Measurements from ENCODE around the gene STXBP5.

STXBP5 gene

GRCh38 chr6:147282566-147282959 is 78.3 kb downstream of the STXBP5 start:
- Histone ChIP-seq H3K36me3 (ENCODE audit: control insufficient read depth, low read length) (peaks cover 5% of the 10 kb centered on the region), H3F3A (ENCODE audit: control insufficient read depth, insufficient read depth) (no peaks in the 10 kb centered on the region), H3K79me2 (ENCODE audit: control insufficient read depth, low read length) (no peaks in the 10 kb centered on the region)

DNA sequence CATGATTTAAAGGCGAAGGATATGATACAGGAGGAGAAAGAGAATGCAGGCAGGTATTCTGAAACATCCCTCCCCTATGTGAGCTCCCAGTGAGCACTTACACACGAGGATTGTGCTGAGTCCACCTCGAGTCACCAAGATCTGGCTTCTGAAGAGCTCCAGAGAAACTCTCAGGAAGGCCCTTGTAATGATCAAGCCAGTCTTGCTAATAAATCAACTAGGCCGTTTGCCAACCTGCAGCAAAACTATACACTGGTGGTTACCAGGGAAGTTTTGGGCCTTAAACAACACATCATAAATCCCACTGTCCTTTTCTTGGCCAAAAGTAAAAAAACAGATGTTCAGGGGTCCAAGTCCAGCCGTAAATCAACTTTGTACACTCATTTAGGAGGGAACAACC is 79.2 kb downstream of the STXBP5 start:
- Histone ChIP-seq H3K4me1 (ENCODE audit: control insufficient read depth, low read length) (no peaks in the 10 kb centered on the region), H3K27me3 (ENCODE audit: control insufficient read depth, low read length) (no peaks in the 10 kb centered on the region), H3K9me3 (ENCODE audit: control insufficient read depth, insufficient read depth, low read length) (no peaks in the 10 kb centered on the region), H3K36me3 (ENCODE audit: control insufficient read depth, low read length) (peaks cover 2% of the 10 kb centered on the region), H3K27ac (ENCODE audit: low read depth, low read length) (no peak overlapping the region), H4K20me1 (ENCODE audit: control insufficient read depth, insufficient read depth, low read depth, low read length) (no peaks in the 10 kb centered on the region), H3K9me2 (replicated peaks; ENCODE audit: control insufficient read depth, low read length) (no peaks in the 10 kb centered on the region), H3K79me2 (ENCODE audit: control insufficient read depth, low read length) (no peaks in the 10 kb centered on the region), H3F3A (ENCODE audit: control insufficient read depth, insufficient read depth) (no peaks in the 10 kb centered on the region), H3K4me2 (ENCODE audit: low read length) (no peak overlapping the region), H3K4me3 (ENCODE audit: low read length) (no peak overlapping the region)
- TF ChIP-seq, protein P1, sequence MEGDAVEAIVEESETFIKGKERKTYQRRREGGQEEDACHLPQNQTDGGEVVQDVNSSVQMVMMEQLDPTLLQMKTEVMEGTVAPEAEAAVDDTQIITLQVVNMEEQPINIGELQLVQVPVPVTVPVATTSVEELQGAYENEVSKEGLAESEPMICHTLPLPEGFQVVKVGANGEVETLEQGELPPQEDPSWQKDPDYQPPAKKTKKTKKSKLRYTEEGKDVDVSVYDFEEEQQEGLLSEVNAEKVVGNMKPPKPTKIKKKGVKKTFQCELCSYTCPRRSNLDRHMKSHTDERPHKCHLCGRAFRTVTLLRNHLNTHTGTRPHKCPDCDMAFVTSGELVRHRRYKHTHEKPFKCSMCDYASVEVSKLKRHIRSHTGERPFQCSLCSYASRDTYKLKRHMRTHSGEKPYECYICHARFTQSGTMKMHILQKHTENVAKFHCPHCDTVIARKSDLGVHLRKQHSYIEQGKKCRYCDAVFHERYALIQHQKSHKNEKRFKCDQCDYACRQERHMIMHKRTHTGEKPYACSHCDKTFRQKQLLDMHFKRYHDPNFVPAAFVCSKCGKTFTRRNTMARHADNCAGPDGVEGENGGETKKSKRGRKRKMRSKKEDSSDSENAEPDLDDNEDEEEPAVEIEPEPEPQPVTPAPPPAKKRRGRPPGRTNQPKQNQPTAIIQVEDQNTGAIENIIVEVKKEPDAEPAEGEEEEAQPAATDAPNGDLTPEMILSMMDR (IDR thresholded peaks at IDR 0.05; ENCODE audit: low read depth, low read length, poor library complexity, severe bottlenecking): no peak
- TF ChIP-seq EZH2phosphoT487 (IDR thresholded peaks at IDR 0.05; ENCODE audit: borderline replicate concordance, low read length): no peak

More at GRCh38 chr6:147282566-147282959, 78.3 kb downstream of the STXBP5 start:
- Histone ChIP-seq H3K4me3 (ENCODE audit: low read length) (no peak overlapping the region), H3K4me2 (ENCODE audit: low read length) (no peak overlapping the region), H3K9me2 (replicated peaks; ENCODE audit: control insufficient read depth, low read length) (no peaks in the 10 kb centered on the region), H3K27me3 (ENCODE audit: control insufficient read depth, low read length) (no peaks in the 10 kb centered on the region), H3K4me1 (ENCODE audit: control insufficient read depth, low read length) (no peaks in the 10 kb centered on the region), H4K20me1 (ENCODE audit: control insufficient read depth, insufficient read depth, low read depth, low read length) (no peaks in the 10 kb centered on the region), H3K27ac (ENCODE audit: low read depth, low read length) (no peak overlapping the region), H3K9me3 (ENCODE audit: control insufficient read depth, insufficient read depth, low read length) (no peaks in the 10 kb centered on the region)
- TF ChIP-seq, protein P1 (IDR thresholded peaks at IDR 0.05; ENCODE audit: low read depth, low read length, poor library complexity, severe bottlenecking): no peak

DNA sequence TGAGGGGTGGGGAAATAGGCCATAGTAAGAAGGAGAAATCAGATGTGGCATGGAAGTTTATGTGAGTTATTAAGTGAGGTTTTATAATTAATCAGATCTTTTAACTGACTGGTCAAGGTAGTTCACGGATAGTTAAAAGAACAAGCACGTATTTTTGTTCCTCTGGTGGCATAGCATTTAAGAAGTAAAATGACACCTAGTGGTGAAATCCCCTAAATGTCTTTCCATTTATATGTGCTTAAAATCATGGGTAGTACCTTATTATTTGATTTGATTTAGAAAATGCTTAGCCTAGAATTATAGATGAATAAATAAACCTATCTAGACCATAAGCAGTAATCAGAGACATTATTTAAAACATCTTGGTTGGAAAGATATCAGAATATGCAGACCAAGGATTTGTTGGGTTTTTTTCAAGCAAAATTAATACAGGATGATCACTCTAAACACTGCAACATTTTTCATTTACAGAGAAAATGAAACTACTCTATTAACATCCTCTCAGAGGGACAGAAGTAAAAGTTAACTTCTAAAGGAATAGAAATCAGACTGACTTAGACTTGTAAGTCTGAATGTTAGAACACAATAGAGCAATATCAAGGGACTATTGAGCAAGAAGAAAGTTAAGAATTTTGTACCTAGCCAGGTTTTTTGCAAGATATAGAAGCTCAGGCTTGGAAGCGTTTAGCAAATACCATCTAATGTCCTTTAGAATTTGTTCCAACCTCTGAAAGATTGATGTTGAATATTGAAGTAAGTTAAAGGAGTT is 81.1 kb downstream of the STXBP5 start:
- H4K20me1 ChIP-seq (ENCODE audit: control insufficient read depth, insufficient read depth, low read depth, low read length): no peaks in the 10 kb centered on the region
- H3K36me3 ChIP-seq (ENCODE audit: control insufficient read depth, low read length): no peaks in the 10 kb centered on the region; the same call in none of the 2 replicates
- H3K9me3 ChIP-seq (ENCODE audit: control insufficient read depth, insufficient read depth, low read length): no peaks in the 10 kb centered on the region
- H3K9me2 ChIP-seq (replicated peaks; ENCODE audit: control insufficient read depth, low read length): no peaks in the 10 kb centered on the region
- no peak overlapping the region for H3K27ac ChIP-seq (ENCODE audit: low read depth, low read length)
- no peaks in the 10 kb centered on the region for H3K27me3 ChIP-seq (ENCODE audit: control insufficient read depth, low read length)
- H3F3A ChIP-seq (ENCODE audit: control insufficient read depth, insufficient read depth): no peaks in the 10 kb centered on the region
- TF ChIP-seq, protein P1 (IDR thresholded peaks at IDR 0.05; ENCODE audit: low read depth, low read length, poor library complexity, severe bottlenecking): peak; percentile 65
- TF ChIP-seq EZH2phosphoT487 (IDR thresholded peaks at IDR 0.05; ENCODE audit: borderline replicate concordance, low read length): no peak
- H3K79me2 ChIP-seq (ENCODE audit: control insufficient read depth, low read length): no peaks in the 10 kb centered on the region
- H3K4me1 ChIP-seq (ENCODE audit: control insufficient read depth, low read length): no peaks in the 10 kb centered on the region
- no peak overlapping the region for H3K4me2 ChIP-seq (ENCODE audit: low read length)
- no peak overlapping the region for H3K4me3 ChIP-seq (ENCODE audit: low read length)

All from DOHH2 (cell line).